Right atrium auricular region (tissue), 2 donors: ENCODE results near the gene SOSTDC1. TPM values are rescaled to one million over a fixed set of nuclear protein-coding genes. Genes with fewer than 3 reads are reported as not detected.
"Not testable (repeated sequence)": the region's sequence is repeated elsewhere in the genome, so short reads cannot be mapped to it uniquely, and the experiment has no call there.

ENCODE experiments used
- DNase-seq: peaks from one replicate; pipeline ENCODE4 v3.0.0-alpha.2; 2019; ENCODE audit warnings: low spot score
- H3K27ac ChIP-seq, 2 donors: fragments of 200-600 bp; sonication (generic); 1 replicate in 1 of 2; 2 replicates in 1 of 2; pipeline ENCODE4 v1.5.1; 2016 to 2019
- H3K27me3 ChIP-seq, 2 donors: fragments of 200-600 bp; sonication (generic); one replicate each; pipeline versions ENCODE4 v1.5.1 to v1.6.0; 2017 to 2019
- H3K36me3 ChIP-seq: fragments of 200-600 bp; sonication (generic); one replicate; pipeline ENCODE4 v1.5.1; 2016
- H3K4me1 ChIP-seq, 2 donors: fragments of 200-600 bp; sonication (generic); one replicate each; pipeline versions ENCODE4 v1.5.1 to v1.6.0; 2017 to 2019
- H3K4me3 ChIP-seq, 2 donors: fragments of 200-600 bp; sonication (generic); 1 replicate in 1 of 2; 2 replicates in 1 of 2; pipeline ENCODE4 v1.5.1; 2017 to 2019; ENCODE audit warnings: mild to moderate bottlenecking in 1 of 2, moderate library complexity in 1 of 2
- H3K9me3 ChIP-seq, 2 donors: fragments of 200-600 bp; sonication (generic); one replicate each; pipeline ENCODE4 v1.5.1; 2019
- total RNA-seq, 2 donors: library from RNA; depleted of rRNA; stranded (reverse); fragments of >200 nt; gene quantifications; one replicate each; pipeline ENCODE4 v1.1.0, GENCODE V29; 2016
- TF ChIP-seq, protein P1 (sequence below), 2 donors: fragments of 200-600 bp; sonication (generic); IDR thresholded peaks; one replicate each; pipeline ENCODE4 v1.5.1; 2019; ENCODE audit warnings: antibody characterized with exemption in 2 of 2

The SOSTDC1 gene
- total RNA-seq, 2 donors from 2014 or later = 2.1 to 5.9 TPM

DNA sequence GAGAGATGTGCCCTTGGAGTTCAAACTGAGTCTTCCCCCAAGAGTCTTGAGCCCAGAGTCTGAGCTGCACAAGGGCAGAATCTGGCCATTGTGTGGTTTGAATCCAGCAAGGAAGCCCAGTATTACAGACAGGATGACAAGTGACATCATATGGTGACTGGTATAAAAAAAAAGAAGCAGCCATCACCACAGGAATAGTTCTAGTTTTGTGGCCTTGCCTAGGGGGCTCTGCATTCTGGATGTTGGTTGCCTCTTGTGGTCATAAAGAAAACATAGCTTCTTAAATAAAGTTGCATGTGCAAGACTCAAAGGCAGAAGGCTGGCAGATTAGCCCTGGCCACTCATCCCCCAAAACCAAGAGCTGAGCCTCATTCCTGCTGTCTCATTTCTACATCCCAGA, 44.3 kb upstream of the SOSTDC1 start:
- DNase-seq = no peak
- Histone ChIP-seq H3K4me3 (no peak overlapping the region), H3K36me3 (no peaks in the 10 kb centered on the region), H3K9me3 (no peaks in the 10 kb centered on the region), H3K27me3 (no peaks in the 10 kb centered on the region), H3K4me1 (no peaks in the 10 kb centered on the region), H3K27ac (no peak overlapping the region)
- TF ChIP-seq, protein P1, sequence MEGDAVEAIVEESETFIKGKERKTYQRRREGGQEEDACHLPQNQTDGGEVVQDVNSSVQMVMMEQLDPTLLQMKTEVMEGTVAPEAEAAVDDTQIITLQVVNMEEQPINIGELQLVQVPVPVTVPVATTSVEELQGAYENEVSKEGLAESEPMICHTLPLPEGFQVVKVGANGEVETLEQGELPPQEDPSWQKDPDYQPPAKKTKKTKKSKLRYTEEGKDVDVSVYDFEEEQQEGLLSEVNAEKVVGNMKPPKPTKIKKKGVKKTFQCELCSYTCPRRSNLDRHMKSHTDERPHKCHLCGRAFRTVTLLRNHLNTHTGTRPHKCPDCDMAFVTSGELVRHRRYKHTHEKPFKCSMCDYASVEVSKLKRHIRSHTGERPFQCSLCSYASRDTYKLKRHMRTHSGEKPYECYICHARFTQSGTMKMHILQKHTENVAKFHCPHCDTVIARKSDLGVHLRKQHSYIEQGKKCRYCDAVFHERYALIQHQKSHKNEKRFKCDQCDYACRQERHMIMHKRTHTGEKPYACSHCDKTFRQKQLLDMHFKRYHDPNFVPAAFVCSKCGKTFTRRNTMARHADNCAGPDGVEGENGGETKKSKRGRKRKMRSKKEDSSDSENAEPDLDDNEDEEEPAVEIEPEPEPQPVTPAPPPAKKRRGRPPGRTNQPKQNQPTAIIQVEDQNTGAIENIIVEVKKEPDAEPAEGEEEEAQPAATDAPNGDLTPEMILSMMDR (IDR thresholded peaks at IDR 0.05) = no peak

DNA sequence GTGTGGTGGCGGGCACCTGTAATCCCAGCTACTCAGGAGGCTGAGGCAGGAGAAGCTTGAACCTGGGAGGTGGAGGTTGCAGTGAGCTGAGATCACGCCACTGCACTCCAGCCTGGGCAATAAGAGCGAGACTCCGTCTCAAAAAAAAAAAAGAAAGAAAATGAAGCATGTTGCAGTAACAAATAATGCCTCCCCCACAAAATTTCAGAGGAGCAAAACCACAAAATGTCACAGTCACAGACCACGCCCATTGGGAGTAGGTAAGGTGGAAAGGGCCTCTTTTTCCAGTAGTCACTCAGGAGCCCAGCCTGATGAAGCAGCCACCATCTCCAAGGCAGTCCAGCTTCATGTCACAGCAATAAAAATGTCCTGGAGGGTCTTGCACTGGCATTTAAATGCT, 40.9 kb upstream of the SOSTDC1 start:
- not testable (repeated sequence) for H3K27ac ChIP-seq, H3K9me3 ChIP-seq, H3K36me3 ChIP-seq, H3K27me3 ChIP-seq, DNase-seq, H3K4me1 ChIP-seq, H3K4me3 ChIP-seq

DNA sequence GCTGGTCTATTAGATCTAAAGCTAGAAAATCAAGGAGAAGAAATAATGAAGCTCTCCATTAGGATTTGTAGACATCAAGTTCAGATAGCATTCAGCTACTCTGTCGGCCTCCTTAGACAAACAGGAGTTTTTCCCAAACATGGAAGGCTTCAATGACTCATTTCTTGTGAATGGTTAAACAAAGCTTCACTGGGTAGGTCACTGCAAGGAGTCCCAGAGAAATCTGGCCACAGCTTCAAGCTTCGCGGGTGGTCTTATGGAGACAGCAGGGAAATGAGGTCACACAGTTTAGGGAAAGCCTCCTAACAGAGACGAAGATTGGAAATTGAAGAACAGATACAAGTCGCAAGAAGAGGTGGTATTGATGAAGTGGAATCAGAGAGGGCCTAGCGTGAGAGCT, 38.5 kb upstream of the SOSTDC1 start:
- Histone ChIP-seq H3K4me1 (no peaks in the 10 kb centered on the region), H3K27me3 (no peaks in the 10 kb centered on the region), H3K36me3 (no peaks in the 10 kb centered on the region), H3K4me3 (no peak overlapping the region), H3K27ac (no peak overlapping the region), H3K9me3 (no peaks in the 10 kb centered on the region)
- no peak for DNase-seq
- TF ChIP-seq, protein P1 (IDR thresholded peaks at IDR 0.05) = no peak

DNA sequence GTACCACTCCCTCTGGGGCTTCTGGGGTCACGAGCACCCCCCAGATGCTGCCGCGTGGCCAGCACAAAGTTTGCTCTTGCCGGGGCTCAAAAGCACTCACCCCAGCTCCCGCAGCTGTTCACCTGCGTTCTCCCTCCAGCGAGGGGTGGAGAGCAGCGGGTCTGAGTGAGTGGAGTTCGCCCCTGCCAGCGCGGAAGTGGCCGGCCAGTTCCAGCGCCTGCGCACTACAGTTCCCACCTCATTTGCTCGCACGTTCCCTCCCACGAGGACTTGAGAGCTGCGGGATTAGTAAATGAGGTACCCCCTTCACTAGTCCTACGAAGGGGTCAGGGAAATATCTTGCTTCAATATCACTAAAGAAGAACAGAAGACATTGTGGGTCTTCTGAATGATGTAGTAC, 36.8 kb upstream of the SOSTDC1 start:
- TF ChIP-seq, protein P1 (IDR thresholded peaks at IDR 0.05) = no peak
- Histone ChIP-seq H3K36me3 (no peaks in the 10 kb centered on the region), H3K27me3 (no peaks in the 10 kb centered on the region), H3K4me1 (no peaks in the 10 kb centered on the region), H3K9me3 (no peaks in the 10 kb centered on the region), H3K4me3 (no peak overlapping the region), H3K27ac (no peak overlapping the region)
- DNase-seq = no peak

DNA sequence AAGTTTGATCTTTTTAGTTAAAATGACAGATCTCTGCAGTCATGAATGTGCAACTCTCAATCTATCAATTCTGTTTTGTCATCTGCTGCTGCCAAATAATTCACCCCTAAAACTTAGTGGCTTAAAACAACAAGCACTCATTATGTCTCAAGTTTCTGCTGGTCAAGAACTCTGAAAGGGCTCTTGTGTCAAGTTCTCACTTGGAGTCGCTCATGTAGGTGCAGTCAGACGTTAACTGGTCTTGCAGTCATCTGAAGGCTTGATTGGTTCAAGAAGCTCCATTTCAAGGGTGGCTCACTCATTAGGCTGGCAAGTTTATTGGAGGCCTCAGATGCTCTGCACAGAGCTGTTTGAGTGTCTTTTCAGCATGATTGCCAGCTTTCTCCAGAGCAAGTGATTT, 32.6 kb upstream of the SOSTDC1 start:
- no peaks in the 10 kb centered on the region for H3K4me1 ChIP-seq
- H3K4me3 ChIP-seq = no peak overlapping the region
- H3K27ac ChIP-seq = no peak overlapping the region
- no peaks in the 10 kb centered on the region for H3K36me3 ChIP-seq
- no peak for DNase-seq
- TF ChIP-seq, protein P1 (IDR thresholded peaks at IDR 0.05) = no peak
- no peaks in the 10 kb centered on the region for H3K9me3 ChIP-seq
- H3K27me3 ChIP-seq = no peaks in the 10 kb centered on the region

DNA sequence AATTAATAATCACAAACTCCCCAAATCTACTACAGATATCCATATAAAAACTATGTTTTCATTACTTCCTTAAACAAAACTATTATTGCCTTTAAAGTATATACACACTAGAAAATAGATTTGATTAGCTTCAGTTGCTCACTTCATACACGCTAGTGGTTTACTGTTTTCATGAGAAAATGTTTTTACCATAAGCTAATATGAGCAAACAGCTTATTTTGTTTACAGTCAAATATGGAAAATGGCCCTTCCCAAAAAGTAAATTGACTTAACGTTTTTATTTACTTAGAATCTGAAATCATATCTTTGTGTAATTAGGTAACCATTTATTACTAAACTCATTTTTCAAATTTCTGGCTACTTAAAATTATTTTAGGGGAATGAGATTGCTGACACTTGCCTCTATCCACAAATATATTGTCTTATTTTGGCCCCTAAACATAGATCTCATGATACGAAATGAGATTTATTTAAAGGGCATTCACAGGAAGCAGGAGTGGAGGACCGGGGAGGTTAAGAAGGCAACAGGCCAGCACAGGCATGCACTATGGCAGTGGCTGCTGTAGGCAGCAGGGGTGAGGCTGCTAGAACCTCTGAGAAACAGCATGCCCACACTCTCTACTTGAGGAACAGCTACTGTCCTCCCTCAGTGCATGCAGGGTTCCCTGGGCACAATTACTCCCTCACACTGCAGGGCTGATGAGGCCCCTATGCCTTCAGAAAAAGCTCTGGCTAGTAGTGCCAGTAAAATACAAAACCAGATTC, 29.6 kb upstream of the SOSTDC1 start:
- no peak overlapping the region for H3K4me3 ChIP-seq
- no peaks in the 10 kb centered on the region for H3K4me1 ChIP-seq
- TF ChIP-seq, protein P1 (IDR thresholded peaks at IDR 0.05) = no peak
- no peak for DNase-seq
- H3K36me3 ChIP-seq = no peaks in the 10 kb centered on the region
- H3K9me3 ChIP-seq = no peaks in the 10 kb centered on the region
- H3K27ac ChIP-seq = no peak overlapping the region
- H3K27me3 ChIP-seq = no peaks in the 10 kb centered on the region
